ENCODE data around the gene TEAD1. TPM values are rescaled to one million over a fixed set of nuclear protein-coding genes. Genes with fewer than 3 reads are reported as not detected.

The TEAD1 gene
- total RNA-seq, 1 donor from 2014 or later: 88.1 TPM

DNA sequence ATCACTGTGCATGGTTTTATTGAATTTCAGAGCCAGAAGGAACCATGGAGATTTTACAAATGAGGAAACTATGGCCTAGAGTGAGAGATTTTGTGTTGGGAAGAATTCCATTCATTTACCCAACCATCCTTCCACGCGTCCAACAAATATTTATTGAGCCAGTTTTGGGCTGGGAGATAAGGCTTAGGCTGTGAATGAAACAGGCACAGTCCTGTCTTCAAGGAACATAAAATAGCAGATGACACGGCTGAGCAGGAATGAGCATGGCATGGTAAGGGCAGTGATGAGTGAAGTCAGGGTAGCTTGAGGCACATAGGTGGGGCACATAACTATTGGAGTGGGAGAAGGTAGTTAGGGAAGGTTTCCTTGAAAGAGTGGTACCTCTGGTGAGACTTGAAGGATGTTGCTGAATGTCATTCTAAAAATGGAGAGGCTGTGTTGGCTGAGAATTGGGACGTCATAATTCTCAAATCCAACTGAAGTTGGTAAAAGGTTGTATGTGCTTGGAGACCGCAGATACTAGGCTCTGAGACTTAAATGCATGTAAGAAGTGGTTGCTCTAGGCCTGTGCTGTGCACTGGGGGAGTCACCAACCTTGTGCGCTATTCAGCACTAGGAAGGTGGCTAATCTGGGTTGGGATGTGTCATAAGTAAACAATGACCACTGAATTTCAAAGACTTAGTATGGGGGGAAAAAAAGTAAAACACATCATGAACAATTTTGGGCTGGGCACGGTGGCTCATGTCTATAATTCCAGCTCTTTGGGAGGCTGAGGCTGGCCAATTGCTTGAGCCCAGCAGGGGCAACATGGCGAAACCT lies 51.9 kb downstream of the TEAD1 start:
- TF ChIP-seq, protein P1, sequence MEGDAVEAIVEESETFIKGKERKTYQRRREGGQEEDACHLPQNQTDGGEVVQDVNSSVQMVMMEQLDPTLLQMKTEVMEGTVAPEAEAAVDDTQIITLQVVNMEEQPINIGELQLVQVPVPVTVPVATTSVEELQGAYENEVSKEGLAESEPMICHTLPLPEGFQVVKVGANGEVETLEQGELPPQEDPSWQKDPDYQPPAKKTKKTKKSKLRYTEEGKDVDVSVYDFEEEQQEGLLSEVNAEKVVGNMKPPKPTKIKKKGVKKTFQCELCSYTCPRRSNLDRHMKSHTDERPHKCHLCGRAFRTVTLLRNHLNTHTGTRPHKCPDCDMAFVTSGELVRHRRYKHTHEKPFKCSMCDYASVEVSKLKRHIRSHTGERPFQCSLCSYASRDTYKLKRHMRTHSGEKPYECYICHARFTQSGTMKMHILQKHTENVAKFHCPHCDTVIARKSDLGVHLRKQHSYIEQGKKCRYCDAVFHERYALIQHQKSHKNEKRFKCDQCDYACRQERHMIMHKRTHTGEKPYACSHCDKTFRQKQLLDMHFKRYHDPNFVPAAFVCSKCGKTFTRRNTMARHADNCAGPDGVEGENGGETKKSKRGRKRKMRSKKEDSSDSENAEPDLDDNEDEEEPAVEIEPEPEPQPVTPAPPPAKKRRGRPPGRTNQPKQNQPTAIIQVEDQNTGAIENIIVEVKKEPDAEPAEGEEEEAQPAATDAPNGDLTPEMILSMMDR (IDR thresholded peaks at IDR 0.05; ENCODE audit: insufficient read depth, low read length, poor library complexity, severe bottlenecking): no peak
- DNase-seq (ENCODE audit: low read depth): no peak
- Histone ChIP-seq H3K27me3 (ENCODE audit: control insufficient read depth, insufficient read depth, low read length) (no peaks in the 10 kb centered on the region), H3K36me3 (ENCODE audit: control insufficient read depth, insufficient read depth, low read length) (no peaks in the 10 kb centered on the region), H3K4me3 (ENCODE audit: low read depth, low read length) (no peak overlapping the region)

DNA sequence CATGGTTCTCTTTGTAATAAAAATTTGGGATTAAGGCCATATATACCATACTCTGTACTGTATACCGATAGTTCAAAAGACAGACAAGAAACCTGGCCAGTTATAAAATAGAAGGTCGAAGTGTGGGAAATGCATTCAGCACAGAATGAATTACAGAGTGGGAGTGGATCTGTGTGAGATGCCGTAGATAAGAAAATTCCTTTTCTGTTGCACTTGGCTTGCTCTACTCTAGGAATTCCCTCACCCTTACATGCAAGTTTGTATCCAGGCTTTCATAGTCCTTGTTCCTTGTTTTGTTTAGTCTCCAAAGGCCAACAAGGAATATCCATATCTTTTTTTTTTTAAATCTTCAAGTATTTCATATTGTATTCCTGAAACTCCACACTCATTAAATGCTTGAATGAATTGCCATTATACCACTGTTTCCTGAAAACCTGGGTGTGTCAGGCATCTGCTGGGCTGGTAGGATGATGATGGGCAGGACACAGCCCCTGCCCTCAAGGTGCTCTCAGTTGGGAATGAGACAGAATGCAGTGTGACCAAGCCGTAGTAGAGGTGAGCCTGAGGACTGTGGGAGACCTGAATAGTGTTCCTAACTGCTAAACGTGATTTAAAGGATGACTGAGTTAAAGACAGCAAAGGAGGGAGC lies 53.5 kb downstream of the TEAD1 start:
- H3K4me3 ChIP-seq (ENCODE audit: low read depth, low read length): no peak overlapping the region
- TF ChIP-seq, protein P1 (IDR thresholded peaks at IDR 0.05; ENCODE audit: insufficient read depth, low read length, poor library complexity, severe bottlenecking): no peak
- no peaks in the 10 kb centered on the region for H3K36me3 ChIP-seq (ENCODE audit: control insufficient read depth, insufficient read depth, low read length)
- DNase-seq (ENCODE audit: low read depth): no peak
- H3K27me3 ChIP-seq (ENCODE audit: control insufficient read depth, insufficient read depth, low read length): no peaks in the 10 kb centered on the region

DNA sequence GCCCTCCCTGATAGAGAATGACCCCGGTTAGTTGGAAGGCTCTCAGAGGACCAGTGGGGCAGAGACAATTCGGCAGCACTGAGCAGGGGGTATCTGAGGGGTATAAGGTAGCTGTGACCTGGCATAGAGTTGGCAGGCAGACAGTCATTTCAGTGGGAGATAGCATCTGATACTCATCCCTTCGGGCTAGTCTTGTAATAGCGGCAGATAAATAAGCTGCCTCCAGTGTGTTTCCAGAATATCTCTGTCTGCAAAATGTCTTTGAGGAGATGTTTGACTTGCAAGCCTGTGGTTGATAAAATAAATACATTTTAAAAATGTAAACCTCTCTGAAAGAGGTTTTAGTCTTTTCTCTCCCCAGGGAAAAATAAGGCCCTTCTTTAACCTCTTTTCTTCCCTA lies 54.2 kb downstream of the TEAD1 start:
- TF ChIP-seq, protein P1 (IDR thresholded peaks at IDR 0.05; ENCODE audit: insufficient read depth, low read length, poor library complexity, severe bottlenecking): no peak
- H3K27me3 ChIP-seq (ENCODE audit: control insufficient read depth, insufficient read depth, low read length): no peaks in the 10 kb centered on the region
- H3K4me3 ChIP-seq (ENCODE audit: low read depth, low read length): no peak overlapping the region
- DNase-seq (ENCODE audit: low read depth): no peak
- H3K36me3 ChIP-seq (ENCODE audit: control insufficient read depth, insufficient read depth, low read length): no peaks in the 10 kb centered on the region

DNA sequence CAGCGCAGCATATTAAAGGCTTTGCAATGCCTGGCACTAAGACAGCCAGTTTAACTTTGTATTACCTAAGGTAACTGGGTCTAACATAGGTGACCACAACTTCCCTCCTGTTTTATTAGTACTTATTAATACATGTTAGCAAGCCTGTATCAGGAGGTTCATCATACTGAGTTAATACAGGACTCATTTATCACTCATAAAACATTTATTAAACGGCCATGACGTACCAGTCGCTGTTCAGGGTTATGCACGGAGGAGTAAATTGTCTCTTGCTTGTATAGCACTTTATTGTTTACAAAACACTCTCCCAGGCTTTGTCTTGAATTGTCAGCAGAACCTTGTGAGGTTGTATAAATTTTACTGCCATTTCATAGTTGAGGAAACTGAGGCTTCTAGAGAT lies 55.7 kb downstream of the TEAD1 start:
- no peaks in the 10 kb centered on the region for H3K36me3 ChIP-seq (ENCODE audit: control insufficient read depth, insufficient read depth, low read length)
- TF ChIP-seq, protein P1 (IDR thresholded peaks at IDR 0.05; ENCODE audit: insufficient read depth, low read length, poor library complexity, severe bottlenecking): no peak
- no peaks in the 10 kb centered on the region for H3K27me3 ChIP-seq (ENCODE audit: control insufficient read depth, insufficient read depth, low read length)
- no peak overlapping the region for H3K4me3 ChIP-seq (ENCODE audit: low read depth, low read length)
- no peak for DNase-seq (ENCODE audit: low read depth)

DNA sequence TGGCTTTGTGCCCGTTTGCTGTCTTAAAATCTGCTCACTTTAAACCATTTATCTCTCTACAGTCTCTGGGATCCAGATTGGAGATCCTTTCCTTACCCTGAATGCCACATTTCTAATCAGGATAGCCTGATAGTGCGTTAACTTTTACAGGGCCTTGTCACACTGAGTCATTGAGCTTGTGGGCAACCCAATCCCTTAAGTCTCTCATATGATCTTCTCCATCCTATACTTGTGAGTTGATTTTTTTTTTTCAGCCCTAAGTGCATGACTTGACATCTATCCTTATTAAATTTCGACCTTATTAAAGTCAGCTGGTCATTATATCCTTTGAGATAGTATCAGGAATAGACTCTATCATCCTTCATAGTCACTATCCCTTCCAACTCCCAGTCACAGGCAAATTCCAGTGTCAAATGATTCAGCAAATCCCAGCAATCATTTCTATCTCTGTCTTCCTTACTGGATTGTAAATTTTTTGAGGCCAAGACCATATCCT lies 57.7 kb downstream of the TEAD1 start:
- no peak overlapping the region for H3K4me3 ChIP-seq (ENCODE audit: low read depth, low read length)
- no peak for DNase-seq (ENCODE audit: low read depth)
- H3K27me3 ChIP-seq (ENCODE audit: control insufficient read depth, insufficient read depth, low read length): no peaks in the 10 kb centered on the region
- TF ChIP-seq, protein P1 (IDR thresholded peaks at IDR 0.05; ENCODE audit: insufficient read depth, low read length, poor library complexity, severe bottlenecking): no peak
- no peaks in the 10 kb centered on the region for H3K36me3 ChIP-seq (ENCODE audit: control insufficient read depth, insufficient read depth, low read length)
